NCI-H226 (cell line): Measurements from ENCODE around the gene APOBEC4.
A peak's percentile ranks its signal among the peaks of the same experiment; 100 is the strongest.
"Not testable (repeated sequence)": the region's sequence is repeated elsewhere in the genome, so short reads cannot be mapped to it uniquely, and the experiment has no call there.

ENCODE experiments used
- DNase-seq: peaks from one replicate; pipeline ENCODE4 v3.0.0-alpha.2; 2015

APOBEC4 gene

GRCh38 chr1:183652547-183653461 is at the start of gene APOBEC4:
Gene APOBEC4, minus strand, starts transcription at chr1:183653316. Its CDS starts 4,535 bp downstream, at chr1:183648781.
- no peak for DNase-seq

GRCh38 chr1:183702813-183703198 is 49.7 kb upstream of the APOBEC4 start:
- no peak for DNase-seq

GRCh38 chr1:183702087-183702812 is 49.1 kb upstream of the APOBEC4 start:
- peak; percentile 32 for DNase-seq

- peak; percentile 15 for DNase-seq
These were observed 46.6 kb upstream of the APOBEC4 start for GRCh38 chr1:183699616-183700160.

GRCh38 chr1:183697814-183698590 is 44.9 kb upstream of the APOBEC4 start:
- no peak for DNase-seq

- DNase-seq, result no peak
These were observed 43.9 kb upstream of the APOBEC4 start for GRCh38 chr1:183696981-183697380.

- no peak for DNase-seq
These were observed 41.6 kb upstream of the APOBEC4 start for GRCh38 chr1:183694755-183695154.

GRCh38 chr1:183694066-183694465 is 41.0 kb upstream of the APOBEC4 start:
- no peak for DNase-seq

GRCh38 chr1:183693521-183693920 is 40.4 kb upstream of the APOBEC4 start:
- no peak for DNase-seq

GRCh38 chr1:183689762-183690204 is 36.7 kb upstream of the APOBEC4 start:
- no peak for DNase-seq

- DNase-seq, result no peak
These were observed 35.4 kb upstream of the APOBEC4 start for GRCh38 chr1:183688341-183689060.

GRCh38 chr1:183687546-183688304 is 34.6 kb upstream of the APOBEC4 start:
- no peak for DNase-seq

- DNase-seq, result no peak
These were observed 33.1 kb upstream of the APOBEC4 start for GRCh38 chr1:183686229-183686628.

- peak; percentile 31 for DNase-seq
These were observed 32.1 kb upstream of the APOBEC4 start for GRCh38 chr1:183685112-183685713.

GRCh38 chr1:183679363-183679762 is 26.2 kb upstream of the APOBEC4 start:
- not testable (repeated sequence) for DNase-seq

GRCh38 chr1:183678819-183679218 is 25.7 kb upstream of the APOBEC4 start:
- DNase-seq, result no peak

- peak; percentile 62 for DNase-seq
These were observed 23.6 kb upstream of the APOBEC4 start for GRCh38 chr1:183676586-183677189.

- DNase-seq, result no peak
These were observed 22.9 kb upstream of the APOBEC4 start for GRCh38 chr1:183675883-183676585.

GRCh38 chr1:183675381-183675780 is 22.3 kb upstream of the APOBEC4 start:
- peak; percentile 37 for DNase-seq

GRCh38 chr1:183674886-183675285 is 21.8 kb upstream of the APOBEC4 start:
- DNase-seq, result no peak
